Heart left ventricle (tissue), 13 donors: ENCODE measurements around the gene FASTKD1.
"Not testable (repeated sequence)": the region's sequence is repeated elsewhere in the genome, so short reads cannot be mapped to it uniquely, and the experiment has no call there.

Experiments
- CTCF ChIP-seq, 12 donors: fragments of 200-600 bp; sonication (generic) in 4 of 12; IDR thresholded peaks; one replicate each; pipeline versions ENCODE4 v1.5.0 to v1.8.0; 2018 to 2022; ENCODE audit warnings: antibody characterized with exemption in 12 of 12, mild to moderate bottlenecking in 5 of 12
- POLR2A ChIP-seq, 2 donors: fragments of 450-650 bp; IDR thresholded peaks; one replicate each; pipeline ENCODE4 v1.6.1; 2017; ENCODE audit warnings: antibody characterized with exemption in 2 of 2, mild to moderate bottlenecking in 2 of 2, moderate library complexity in 2 of 2
- donor health status: ischemic (EF 13 %, LVEDD 7.1; RV severe dilation, severe dysfunction).
- donor health status: DM: no; HTN: yes; CAD: no.
- donor health status: DM: no; HTN: no; CAD: no.
- donor health status: ischemic (EF 25% LVEDD 6.9; RV normal size, moderate dysfunction).
- donor health status: ischemic (EF 25% LVEDD 5.7; RV mildly dilated, moderate dysfunction).
- donor health status: ischemic (EF 35%, LVEDD 5.7; RV mildly dilated, moderate dysfunction).
- donor health status: nonischemic (EF 11% LVEDD 7.7; RV severe dilation, severe dysfunction).
- donor health status: DM: yes; HTN: yes; CAD: no.
- donor health status: PGD.
- donor health status: ischemic (EF 29% LVEDD 5.4; RV normal size, mild dysfunction).
- donor health status: nonischemic (EF 23%, LVEDD 6.1; RV moderate dilation, normal function).

- TF ChIP-seq CTCF, POLR2A (IDR thresholded peaks at IDR 0.05): not testable (repeated sequence)
Measured at GRCh38 chr2:169539460-169539859, 34.2 kb downstream of the FASTKD1 start.
